HCT116 (cell line): Measurements from ENCODE around the gene DPY19L3. TPM values are rescaled to one million over a fixed set of nuclear protein-coding genes. Genes with fewer than 3 reads are reported as not detected.

Source experiments
- ATAC-seq: fragments of 200-7000 bp; cut with Tn5 transposase; 2 replicates; pipeline ENCODE4 v1.9.1; 2020; ENCODE audit warnings: mild to moderate bottlenecking, moderate library complexity
- BruUV-seq: library from RNA; stranded (reverse); fragments of 400-500 nt; replicated peaks from 2 replicates; lab custom pipeline; 2021; lab: Mats Ljungman, UMichigan
- CTCF ChIA-PET: fragments of 300-600 bp; sonication (Branson Sonifier 250); formaldehyde crosslinking; loops from one replicate; lab custom pipeline; 2021; ENCODE audit warnings: antibody characterized with exemption; lab: Charles Lee
- POLR2A ChIA-PET: fragments of 300-600, 350-600 bp; sonication (Branson Sonifier 250); formaldehyde crosslinking; loops from one replicate; lab custom pipeline; 2021; ENCODE audit warnings: antibody characterized with exemption; lab: Charles Lee
- RAD21 ChIA-PET, 2 experiments: fragments of 300-600 bp; sonication (Branson Sonifier 250); formaldehyde crosslinking; loops; one replicate each; lab custom pipeline; 2023; ENCODE audit warnings: low total read pairs in 2 of 2; ENCODE audit not compliant: uncharacterized antibody in 2 of 2, unreplicated experiment in 2 of 2, low non-redundant PET in 1 of 2; lab: Charles Lee
- DNase-seq: peaks from one replicate; pipeline ENCODE4 v3.0.0-alpha.2; 2010; ENCODE audit warnings: low read depth, low spot score
- H2AFZ ChIP-seq: fragments of 200-600 bp; shearing (Covaris generic), sonication (generic); 2 replicates; pipeline ENCODE4 v1.6.1; 2017; ENCODE audit warnings: low read depth, mixed run types, mixed read lengths, antibody characterized with exemption, low read length; ENCODE audit not compliant: poor library complexity, severe bottlenecking
- H3K27ac ChIP-seq: 2 replicates; pipeline ENCODE4 v1.5.1; 2012; ENCODE audit warnings: low read depth, low read length
- H3K27me3 ChIP-seq: fragments of 200-600 bp; sonication (generic); 2 replicates; pipeline ENCODE4 v1.6.1; 2016; ENCODE audit warnings: mixed run types, low read length, mixed read lengths; ENCODE audit not compliant: insufficient read depth
- H3K36me3 ChIP-seq, 2 experiments: fragments of 200-500 bp in 1 of 2; fragments of 200-600 bp in 1 of 2; sonication (Bioruptor generic) in 1 of 2; sonication (generic) in 1 of 2; 2 replicates each; pipeline versions ENCODE4 v1.5.1 to v1.6.1; 2014 to 2016; ENCODE audit warnings: low read length in 2 of 2, inconsistent platforms in 1 of 2, mixed read lengths in 1 of 2, mixed run types in 1 of 2; ENCODE audit not compliant: insufficient read depth in 2 of 2, control insufficient read depth in 1 of 2
- H3K4me1 ChIP-seq, 2 experiments: fragments of 200-600 bp in 1 of 2; sonication (generic) in 1 of 2; 2 replicates each; pipeline versions ENCODE4 v1.5.1 to v1.6.1; 2012 to 2017; ENCODE audit warnings: low read length in 2 of 2, inconsistent platforms in 1 of 2, mild to moderate bottlenecking in 1 of 2, mixed read lengths in 1 of 2, mixed run types in 1 of 2, moderate library complexity in 1 of 2; ENCODE audit not compliant: insufficient read depth in 2 of 2, control insufficient read depth in 1 of 2
- H3K4me2 ChIP-seq: fragments of 200-600 bp; sonication (generic); 2 replicates; pipeline ENCODE4 v1.6.1; 2017; ENCODE audit warnings: mixed run types, low read length, mixed read lengths
- H3K4me3 ChIP-seq, 2 experiments: fragments of 200-600 bp in 1 of 2; sonication (generic) in 1 of 2; replicated peaks in 1 of 2; 2 replicates each; pipeline ENCODE4 v1.5.1; 2011 to 2016; ENCODE audit warnings: low read length in 2 of 2, control low read depth in 1 of 2, low read depth in 1 of 2, mild to moderate bottlenecking in 1 of 2, mixed read lengths in 1 of 2, mixed run types in 1 of 2
- H3K79me2 ChIP-seq: fragments of 200-600 bp; sonication (generic); 2 replicates; pipeline ENCODE4 v1.6.1; 2017; ENCODE audit warnings: mild to moderate bottlenecking, mixed run types, low read length, moderate library complexity, mixed read lengths; ENCODE audit not compliant: insufficient read depth
- H3K9ac ChIP-seq: fragments of 200-600 bp; sonication (generic); 2 replicates; pipeline ENCODE4 v1.6.1; 2016; ENCODE audit warnings: low read length, mixed read lengths
- H3K9me2 ChIP-seq: fragments of 200-600 bp; sonication (generic), shearing (Covaris generic); 2 replicates; pipeline ENCODE4 v1.6.1; 2017; ENCODE audit warnings: mixed run types, mild to moderate bottlenecking, moderate library complexity; ENCODE audit not compliant: insufficient read depth
- H3K9me3 ChIP-seq, 2 experiments: fragments of 200-500 bp in 1 of 2; fragments of 200-600 bp in 1 of 2; sonication (Bioruptor generic) in 1 of 2; sonication (generic) in 1 of 2; 2 replicates each; pipeline ENCODE4 v1.6.1; 2014 to 2017; ENCODE audit warnings: low read length in 2 of 2, mixed read lengths in 2 of 2, inconsistent platforms in 1 of 2, low read depth in 1 of 2, mild to moderate bottlenecking in 1 of 2, mixed run types in 1 of 2, moderate library complexity in 1 of 2; ENCODE audit not compliant: control insufficient read depth in 1 of 2, insufficient read depth in 1 of 2
- H4K20me1 ChIP-seq: fragments of 200-600 bp; sonication (generic), shearing (Covaris generic); 2 replicates; pipeline ENCODE4 v1.6.1; 2017; ENCODE audit warnings: mixed run types, mild to moderate bottlenecking, moderate library complexity; ENCODE audit not compliant: insufficient read depth
- ELF1 ChIP-seq: IDR thresholded peaks from 2 replicates; pipeline ENCODE4 v1.6.1; 2012; ENCODE audit warnings: low read depth, borderline replicate concordance
- EZH2 ChIP-seq: fragments of 200-600 bp; sonication (generic); IDR thresholded peaks from 2 replicates; pipeline ENCODE4 v1.6.1; 2017; ENCODE audit warnings: antibody characterized with exemption, mixed run types
- JUND ChIP-seq: IDR thresholded peaks from 2 replicates; pipeline ENCODE4 v1.6.1; 2012
- POLR2AphosphoS5 ChIP-seq: IDR thresholded peaks from 2 replicates; pipeline ENCODE4 v1.6.1; 2011; ENCODE audit warnings: mild to moderate bottlenecking, low read depth, low read length, moderate library complexity
- ZNF274 ChIP-seq: fragments of 200-500 bp; sonication (Bioruptor generic); IDR thresholded peaks from 2 replicates; pipeline ENCODE4 v1.6.1; 2014; ENCODE audit warnings: mild to moderate bottlenecking, low read depth, low read length, inconsistent platforms
- intact Hi-C: fragments of 100-400 bp; cut with micrococcal nuclease; formaldehyde crosslinking; loops from 2 replicates; pipeline ENCODE4 v1.10.0; 2022
- total RNA-seq: library from RNA; stranded (reverse); gene quantifications from one replicate; pipeline ENCODE4 v1.2.1, GENCODE V29; 2021; ENCODE audit not compliant: unreplicated experiment
- TF ChIP-seq, protein P1 (sequence below): IDR thresholded peaks from 2 replicates; pipeline ENCODE4 v1.6.1; 2012

Gene DPY19L3
- total RNA-seq, 1 experiment from 2014 or later: 14.5 TPM

- Histone ChIP-seq H3K27me3 (no peaks in the 10 kb centered on the region), H3K4me2 (no peak overlapping the region), H3K36me3 (no peaks in the 10 kb centered on the region), H3K4me3 (no peak overlapping the region), H3K27ac (no peak overlapping the region), H4K20me1 (no peaks in the 10 kb centered on the region), H3K9ac (no peak overlapping the region), H3K9me2 (no peaks in the 10 kb centered on the region), H3K4me1 (no peaks in the 10 kb centered on the region), H3K79me2 (no peaks in the 10 kb centered on the region), H2AFZ (no peak overlapping the region), H3K9me3 (no peaks in the 10 kb centered on the region)
- POLR2A ChIA-PET: no interaction called here
- DNase-seq (no peak), ATAC-seq (no peak)
- CTCF ChIA-PET: no interaction called here
- RAD21 ChIA-PET: no interaction called here
- intact Hi-C loops: no loop called here
- TF ChIP-seq ELF1: no peak
- BruUV-seq: no TSS peak
Observed at GRCh38 chr19:32457571-32458158, 52.1 kb downstream of the DPY19L3 start.

DNA sequence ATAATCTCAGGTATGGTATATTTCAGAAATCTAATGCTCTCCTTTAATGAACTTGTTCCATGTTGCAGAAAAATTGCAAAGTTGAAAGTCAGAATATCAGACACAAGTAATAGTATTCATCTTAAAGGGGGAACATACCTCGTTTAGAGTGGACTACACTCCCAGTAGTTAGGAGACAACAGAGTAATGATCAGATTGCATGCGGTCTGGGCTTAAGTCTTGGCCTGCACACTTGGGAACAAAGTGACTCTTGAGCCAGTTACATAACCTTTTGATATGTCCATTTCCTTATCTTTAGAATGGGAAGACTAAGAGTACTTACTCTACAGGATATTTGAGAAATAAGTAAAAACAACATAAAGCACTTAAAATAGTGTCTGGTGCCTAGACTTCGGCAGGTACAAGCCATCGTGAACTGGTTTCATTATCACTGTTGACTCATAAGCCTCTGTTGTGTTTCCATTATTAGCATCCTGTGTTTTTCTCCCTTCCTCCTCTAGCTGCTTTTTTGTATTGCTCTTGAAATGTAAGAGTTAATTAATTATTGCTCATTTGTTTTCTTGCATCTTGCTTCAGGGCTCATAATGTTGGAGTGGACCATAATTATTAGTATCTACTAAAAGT, 53.0 kb downstream of the DPY19L3 start:
- intact Hi-C loops: no loop called here
- Histone ChIP-seq H3K9me3 (no peaks in the 10 kb centered on the region), H3K4me3 (no peak overlapping the region), H3K36me3 (no peaks in the 10 kb centered on the region), H3K9ac (no peak overlapping the region), H3K79me2 (no peaks in the 10 kb centered on the region), H4K20me1 (no peaks in the 10 kb centered on the region), H3K27ac (no peak overlapping the region), H3K27me3 (no peaks in the 10 kb centered on the region), H3K9me2 (no peaks in the 10 kb centered on the region), H2AFZ (no peak overlapping the region), H3K4me2 (no peak overlapping the region), H3K4me1 (no peaks in the 10 kb centered on the region)
- CTCF ChIA-PET: no interaction called here
- POLR2A ChIA-PET: no interaction called here
- BruUV-seq: no TSS peak
- TF ChIP-seq EZH2 (no peak), ZNF274 (no peak), JUND (no peak), POLR2AphosphoS5 (no peak)
- TF ChIP-seq, protein P1, sequence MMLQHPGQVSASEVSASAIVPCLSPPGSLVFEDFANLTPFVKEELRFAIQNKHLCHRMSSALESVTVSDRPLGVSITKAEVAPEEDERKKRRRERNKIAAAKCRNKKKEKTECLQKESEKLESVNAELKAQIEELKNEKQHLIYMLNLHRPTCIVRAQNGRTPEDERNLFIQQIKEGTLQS: no peak
- DNase-seq: no peak
- RAD21 ChIA-PET: no interaction called here
- no peak for ATAC-seq
